Testis (tissue), 2 donors: Measurements from ENCODE around the gene SMARCE1.

ENCODE experiments used
- POLR2A ChIP-seq: fragments of 450-650 bp; IDR thresholded peaks from one replicate; pipeline ENCODE4 v1.6.1; 2017; ENCODE audit warnings: antibody characterized with exemption, mild to moderate bottlenecking, moderate library complexity
- TF ChIP-seq, protein P1 (sequence below), 3 experiments: fragments of 450-650 bp in 2 of 3; fragments of 200-600 bp in 1 of 3; sonication (generic) in 1 of 3; IDR thresholded peaks; one replicate each; pipeline ENCODE4 v1.5.1; 2016 to 2019; ENCODE audit warnings: antibody characterized with exemption in 3 of 3, mild to moderate bottlenecking in 2 of 3, moderate library complexity in 1 of 3

GRCh38 chr17:40651939-40652338 is 4.3 kb upstream of the SMARCE1 start:
- TF ChIP-seq POLR2A, result no peak
- TF ChIP-seq, protein P1, sequence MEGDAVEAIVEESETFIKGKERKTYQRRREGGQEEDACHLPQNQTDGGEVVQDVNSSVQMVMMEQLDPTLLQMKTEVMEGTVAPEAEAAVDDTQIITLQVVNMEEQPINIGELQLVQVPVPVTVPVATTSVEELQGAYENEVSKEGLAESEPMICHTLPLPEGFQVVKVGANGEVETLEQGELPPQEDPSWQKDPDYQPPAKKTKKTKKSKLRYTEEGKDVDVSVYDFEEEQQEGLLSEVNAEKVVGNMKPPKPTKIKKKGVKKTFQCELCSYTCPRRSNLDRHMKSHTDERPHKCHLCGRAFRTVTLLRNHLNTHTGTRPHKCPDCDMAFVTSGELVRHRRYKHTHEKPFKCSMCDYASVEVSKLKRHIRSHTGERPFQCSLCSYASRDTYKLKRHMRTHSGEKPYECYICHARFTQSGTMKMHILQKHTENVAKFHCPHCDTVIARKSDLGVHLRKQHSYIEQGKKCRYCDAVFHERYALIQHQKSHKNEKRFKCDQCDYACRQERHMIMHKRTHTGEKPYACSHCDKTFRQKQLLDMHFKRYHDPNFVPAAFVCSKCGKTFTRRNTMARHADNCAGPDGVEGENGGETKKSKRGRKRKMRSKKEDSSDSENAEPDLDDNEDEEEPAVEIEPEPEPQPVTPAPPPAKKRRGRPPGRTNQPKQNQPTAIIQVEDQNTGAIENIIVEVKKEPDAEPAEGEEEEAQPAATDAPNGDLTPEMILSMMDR (IDR thresholded peaks at IDR 0.05), result no peak
